ENCODE data around the gene OR13D1. TPM values are rescaled to one million over a fixed set of nuclear protein-coding genes. Genes with fewer than 3 reads are reported as not detected.

OR13D1 gene
- not detected in 2 replicates for total RNA-seq

GRCh38 chr9:104694218-104694617 is at the start of gene OR13D1:
Gene OR13D1, plus strand, starts transcription at chr9:104694518. Its CDS starts 0 bp downstream, at chr9:104694518.

Other genes with a start within 250 kb of the OR13D1 start
- not detected in 2 replicates for gene OR13F1, start 190.3 kb upstream of the OR13D1 start, total RNA-seq
- not detected in 2 replicates for gene OR13C4, start 167.3 kb upstream of the OR13D1 start, total RNA-seq
- not detected in 2 replicates for gene OR13C3, start 157.7 kb upstream of the OR13D1 start, total RNA-seq
- not detected in 2 replicates for gene OR13C8, start 125.3 kb upstream of the OR13D1 start, total RNA-seq
- gene OR13C5, start 95.1 kb upstream of the OR13D1 start, total RNA-seq = not detected in 2 replicates
- gene OR13C2, start 88.9 kb upstream of the OR13D1 start, total RNA-seq = not detected in 2 replicates
- gene OR13C9, start 76.3 kb upstream of the OR13D1 start, total RNA-seq = not detected in 2 replicates
- gene NIPSNAP3A, start 53.2 kb downstream of the OR13D1 start, total RNA-seq = 20.8 and 21.7 TPM in 2 replicates
- 0.49 and 1.5 TPM in 2 replicates for gene NIPSNAP3B, start 69.6 kb downstream of the OR13D1 start, total RNA-seq
- gene ABCA1, start 233.6 kb downstream of the OR13D1 start, total RNA-seq = 36.0 and 38.0 TPM in 2 replicates